ENCODE data around the gene POMT2.

DNA sequence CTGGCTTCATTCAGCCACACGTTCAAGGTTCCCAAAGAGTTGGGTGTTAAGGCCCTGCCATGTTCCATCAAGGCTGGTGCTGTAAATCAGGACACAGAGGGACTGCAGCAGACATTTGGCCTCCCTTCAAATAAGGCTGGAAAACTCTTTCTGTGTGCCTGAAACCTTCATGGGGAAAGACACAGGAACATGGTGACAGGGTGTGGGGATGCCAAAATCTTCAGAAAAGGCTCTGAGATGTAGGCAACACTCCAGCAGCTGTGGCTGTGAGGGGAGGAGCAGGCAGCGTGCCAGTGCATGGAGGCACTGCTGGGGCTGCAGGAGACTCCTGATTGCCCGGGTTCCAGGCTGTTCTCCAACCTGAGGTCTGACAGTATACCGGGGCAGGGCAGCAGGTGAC is 15.0 kb downstream of the POMT2 start:
- no peak for TF ChIP-seq FOS (IDR thresholded peaks at IDR 0.05; ENCODE audit: borderline replicate concordance, insufficient read depth, low read length)
- no peak for TF ChIP-seq CTCF (IDR thresholded peaks at IDR 0.05; ENCODE audit: extremely low read depth in 1 of 2, insufficient read depth in 1 of 2, low read depth in 1 of 2, low read length in 2 of 2)
- no peak for TF ChIP-seq POLR2A (IDR thresholded peaks at IDR 0.05; ENCODE audit: low read depth, low read length)
- no peak for TF ChIP-seq EZH2 (IDR thresholded peaks at IDR 0.05; ENCODE audit: borderline replicate concordance, low read depth, low read length, severe bottlenecking)
- TF ChIP-seq JUN (IDR thresholded peaks at IDR 0.05; ENCODE audit: borderline replicate concordance, insufficient read depth, insufficient read length, low read depth), result no peak
